Stimulated activated CD4-positive, alpha-beta T cell treated with anti-CD3 and anti-CD28 coated beads, Interleukin-1b, Interleukin-23, amount 100 ng/mL, for 1 hour (primary cell): ENCODE measurements around the gene KIAA0513.
"Not testable (repeated sequence)": the region's sequence is repeated elsewhere in the genome, so short reads cannot be mapped to it uniquely, and the experiment has no call there.

Experiments used
- DNase-seq, 2 donors: peaks; one replicate each; pipeline ENCODE4 v3.0.0-alpha.2; 2020; ENCODE audit warnings: low read depth in 2 of 2

Gene KIAA0513

GRCh38 chr16:85048921-85049562, 21.4 kb downstream of the KIAA0513 start:
- no peak for DNase-seq

DNA sequence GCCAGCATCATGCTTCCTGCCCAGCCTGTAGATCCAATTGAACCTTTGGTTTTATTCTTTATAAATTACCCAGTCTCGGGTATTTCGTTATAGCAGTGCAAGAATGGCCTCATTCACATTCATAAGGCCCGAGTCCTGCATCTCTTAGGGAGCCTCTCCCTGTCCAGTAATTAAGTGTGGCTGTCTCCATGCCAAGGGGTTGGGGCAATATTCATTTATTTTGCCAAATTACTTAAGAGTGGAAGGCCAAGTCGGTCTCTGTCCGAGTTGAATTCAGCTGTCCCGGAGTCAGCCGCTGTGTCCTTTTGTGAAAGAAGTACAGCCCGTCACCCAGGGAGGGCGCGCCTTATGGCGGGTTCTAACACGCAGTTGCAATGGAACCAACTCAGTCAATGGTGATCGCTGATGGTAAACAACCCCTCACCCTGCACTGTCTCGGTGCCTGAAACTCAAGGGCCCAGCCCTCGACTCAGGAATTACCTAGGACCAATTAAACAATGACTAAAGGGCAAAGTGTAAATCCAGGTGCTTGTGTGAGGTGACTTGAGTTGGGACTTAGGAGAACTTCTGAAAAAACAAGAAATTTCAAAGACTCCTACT, 22.2 kb downstream of the KIAA0513 start:
- DNase-seq: no peak

GRCh38 chr16:85051067-85051581, 23.5 kb downstream of the KIAA0513 start:
- no peak for DNase-seq

DNA sequence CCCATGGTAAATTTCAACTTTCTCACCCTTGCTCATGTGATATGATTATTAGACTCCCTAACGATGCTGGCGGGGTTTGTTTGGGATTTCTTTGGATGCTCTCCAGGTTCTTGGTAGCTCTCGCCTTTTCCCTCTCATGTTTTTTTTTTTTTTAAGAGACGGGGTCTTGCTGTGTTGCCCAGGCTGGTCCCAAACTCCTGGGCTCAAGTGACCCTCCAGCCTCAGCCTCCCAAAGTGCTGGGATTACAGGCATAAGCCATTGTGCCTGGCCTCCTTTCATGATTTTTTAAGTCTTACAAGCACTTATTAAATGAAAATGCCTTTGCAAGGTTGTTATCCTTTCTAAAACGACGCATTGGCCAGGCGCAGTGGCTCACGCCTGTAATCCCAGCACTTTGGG, 24.1 kb downstream of the KIAA0513 start:
- no peak for DNase-seq

GRCh38 chr16:85052536-85052935, 24.9 kb downstream of the KIAA0513 start:
- DNase-seq: no peak

DNA sequence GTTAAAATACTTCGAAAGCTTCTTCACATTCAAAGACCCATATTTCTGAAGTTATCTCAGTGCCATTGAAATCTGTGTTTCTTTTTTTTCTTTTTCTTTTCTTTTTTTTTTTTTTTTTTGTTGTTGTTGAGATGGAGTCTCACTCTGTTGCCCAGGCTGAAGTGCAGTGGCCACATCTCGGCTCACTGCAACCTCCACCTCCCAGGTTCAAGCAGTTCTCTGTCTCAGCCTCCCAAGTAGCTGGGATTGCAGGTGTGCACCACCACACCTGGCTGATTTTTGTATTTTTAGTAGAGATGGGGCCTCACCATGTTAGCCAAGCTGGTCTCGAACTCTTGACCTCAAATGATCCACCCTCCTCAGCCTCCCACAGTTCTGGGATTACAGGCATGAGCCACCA, 26.7 kb downstream of the KIAA0513 start:
- not testable (repeated sequence) for DNase-seq

- no peak for DNase-seq
These were observed 27.4 kb downstream of the KIAA0513 start for GRCh38 chr16:85054948-85055492.

GRCh38 chr16:85055493-85056210, 28.1 kb downstream of the KIAA0513 start:
- DNase-seq: peak; percentile 15 to 24

GRCh38 chr16:85056211-85056748, 28.7 kb downstream of the KIAA0513 start:
- no peak for DNase-seq

DNA sequence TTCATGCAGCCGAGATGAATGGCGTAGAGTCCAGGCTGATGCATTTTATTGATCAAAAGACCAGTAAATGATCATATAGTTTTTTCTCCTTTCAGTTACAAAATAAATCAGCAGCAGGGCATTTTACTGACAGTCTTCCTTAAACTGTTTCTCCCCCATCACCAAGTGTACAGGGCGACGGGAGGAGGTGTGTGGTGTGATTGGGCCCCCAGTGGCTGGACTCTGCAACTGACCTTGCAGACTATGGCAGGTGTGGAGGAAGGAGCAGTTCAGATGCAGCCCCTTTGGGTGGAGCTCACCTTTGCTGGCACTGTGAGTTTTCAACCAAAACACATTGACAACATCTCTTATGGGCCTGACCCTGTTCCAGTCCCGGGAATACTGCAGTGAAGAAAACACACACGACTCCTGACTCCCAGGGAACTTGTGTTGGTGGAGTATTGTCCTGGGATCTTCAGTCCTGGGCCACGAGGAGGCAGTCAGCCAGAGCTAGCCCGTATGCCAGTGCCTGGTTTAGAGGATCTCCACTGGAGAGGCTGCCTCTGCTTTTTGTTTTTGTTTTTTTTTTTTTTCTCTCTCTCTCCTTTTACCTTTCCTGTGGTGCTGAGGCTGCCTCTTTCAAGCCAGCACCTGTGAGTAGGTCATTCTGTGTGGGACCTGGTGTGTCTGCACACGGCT, 29.8 kb downstream of the KIAA0513 start:
- DNase-seq: no peak

GRCh38 chr16:85057948-85058347, 30.4 kb downstream of the KIAA0513 start:
- DNase-seq: no peak

DNA sequence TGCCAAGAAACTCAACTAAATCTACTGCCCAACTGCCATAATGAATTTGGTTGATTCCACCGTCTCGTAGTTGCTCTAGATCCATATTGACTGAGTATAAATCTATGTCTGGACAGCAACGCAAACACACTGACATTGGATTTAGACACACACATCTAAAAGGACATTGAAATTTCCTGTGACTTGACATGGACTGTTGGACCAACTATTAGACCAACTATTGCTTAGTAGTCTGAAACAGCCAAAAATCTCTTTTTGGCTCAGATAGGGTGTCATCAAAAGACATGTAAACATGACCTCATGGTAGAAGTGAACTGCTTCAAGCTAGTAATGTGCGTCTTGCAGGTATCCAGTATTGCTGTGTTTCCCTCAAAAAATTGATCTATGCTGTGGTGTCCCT, 31.3 kb downstream of the KIAA0513 start:
- no peak for DNase-seq

- DNase-seq: no peak
These were observed 34.0 kb downstream of the KIAA0513 start for GRCh38 chr16:85061566-85061965.

GRCh38 chr16:85062323-85062722, 34.7 kb downstream of the KIAA0513 start:
- DNase-seq: no peak

DNA sequence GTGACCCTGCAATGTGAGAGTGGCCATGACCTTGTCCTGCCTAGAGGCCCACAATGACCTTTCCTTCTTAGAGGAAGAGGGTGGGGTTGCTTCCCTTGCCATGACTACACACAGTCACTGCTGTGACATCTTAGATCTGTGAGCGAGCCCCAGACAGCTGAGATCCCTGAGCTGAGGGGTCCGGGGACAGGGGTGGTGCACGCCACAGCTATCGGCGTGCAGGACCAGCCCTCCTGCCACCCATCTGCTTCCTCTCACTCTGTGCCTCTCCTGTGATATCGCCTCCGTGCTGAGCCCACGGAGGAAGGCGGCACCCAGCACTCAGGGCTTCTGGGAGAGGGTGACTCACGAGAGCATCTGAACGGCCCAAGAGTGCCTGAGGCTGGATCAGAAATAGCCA, 35.2 kb downstream of the KIAA0513 start:
- no peak for DNase-seq

GRCh38 chr16:85064186-85064585, 36.6 kb downstream of the KIAA0513 start:
- no peak for DNase-seq

GRCh38 chr16:85065099-85065498, 37.5 kb downstream of the KIAA0513 start:
- no peak for DNase-seq

GRCh38 chr16:85066346-85066885, 38.8 kb downstream of the KIAA0513 start:
- DNase-seq: no peak

DNA sequence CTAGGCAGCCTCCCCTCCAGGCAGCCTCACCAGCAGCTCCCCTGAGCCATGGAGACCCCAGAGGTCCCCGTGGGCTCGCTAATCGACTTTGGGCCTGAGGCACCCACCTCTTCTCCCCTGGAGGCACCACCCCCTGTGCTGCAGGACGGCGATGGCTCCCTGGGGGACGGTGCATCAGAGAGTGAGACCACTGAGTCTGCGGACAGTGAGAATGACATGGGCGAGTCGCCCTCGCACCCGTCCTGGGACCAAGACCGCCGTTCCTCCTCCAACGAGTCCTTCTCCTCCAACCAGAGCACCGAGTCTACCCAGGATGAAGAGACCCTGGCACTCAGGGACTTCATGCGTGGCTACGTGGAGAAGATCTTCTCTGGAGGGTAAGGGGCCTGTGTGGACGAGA, 39.4 kb downstream of the KIAA0513 start:
- no peak for DNase-seq

GRCh38 chr16:85067426-85067825, 39.8 kb downstream of the KIAA0513 start:
- DNase-seq: no peak

- DNase-seq: no peak
These were observed 41.2 kb downstream of the KIAA0513 start for GRCh38 chr16:85068746-85069145.
